Left lobe of liver (tissue), 2 donors: Measurements from ENCODE around the gene KCNIP4. TPM values are rescaled to one million over a fixed set of nuclear protein-coding genes. Genes with fewer than 3 reads are reported as not detected.
A peak's percentile ranks its signal among the peaks of the same experiment; 100 is the strongest.

Source experiments
- ATAC-seq: fragments of 200-7000 bp; cut with Tn5 transposase; one replicate; pipeline ENCODE4 v1.9.1; 2020; ENCODE audit warnings: mild to moderate bottlenecking, moderate library complexity
- DNase-seq: peaks from one replicate; pipeline ENCODE4 v3.0.0-alpha.2; 2020; ENCODE audit warnings: low spot score
- total RNA-seq: library from RNA; stranded (reverse); gene quantifications from one replicate; pipeline ENCODE4 v1.2.1, GENCODE V29; 2021
- donor health status: DM: no; HTN: no; CAD: no; lungs with moderate emphysema.
- donor health status: DM: no; HTN: yes; CAD: no.

KCNIP4 gene
- total RNA-seq, 1 donor from 2014 or later: not detected

DNA sequence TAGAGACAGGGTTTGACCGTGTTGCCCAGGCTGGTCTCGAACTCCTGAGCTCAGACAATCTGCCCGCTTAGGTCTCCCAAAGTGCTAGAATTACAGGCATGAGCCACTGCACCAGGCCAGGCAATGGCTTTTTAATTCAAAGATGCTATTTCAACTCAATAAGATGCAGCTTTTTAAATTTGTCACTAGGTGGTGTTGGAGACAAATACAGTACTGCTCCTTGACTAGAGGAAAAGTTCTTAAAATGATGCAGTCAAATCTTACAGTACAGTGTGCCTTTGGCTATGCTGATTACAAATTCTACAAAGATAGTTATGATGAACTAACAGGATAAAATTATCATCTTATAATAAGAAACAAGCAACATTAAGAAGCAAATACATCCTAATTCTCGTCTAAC lies 441.1 kb downstream of the KCNIP4 start:
- ATAC-seq (no peak), DNase-seq (no peak)

DNA sequence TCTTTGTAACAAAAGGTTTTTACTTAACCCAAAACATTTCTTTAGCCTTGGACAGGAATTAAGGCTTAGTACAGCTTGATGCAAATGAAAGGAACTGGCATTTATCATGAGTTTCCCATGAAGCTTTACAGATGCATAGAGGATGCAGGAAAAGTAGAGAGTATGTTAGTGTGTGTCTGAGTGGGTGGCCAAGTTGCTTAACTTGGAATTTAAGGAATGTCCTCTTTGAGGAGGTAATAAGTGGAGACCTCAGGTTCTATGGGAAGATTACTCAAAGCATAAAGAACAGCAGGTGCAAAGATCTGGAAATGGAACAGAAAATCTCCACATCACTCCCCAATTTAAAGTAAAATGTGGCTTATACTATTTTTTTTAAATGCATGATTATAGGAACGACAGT lies 457.9 kb downstream of the KCNIP4 start:
- DNase-seq (no peak), ATAC-seq (no peak)

DNA sequence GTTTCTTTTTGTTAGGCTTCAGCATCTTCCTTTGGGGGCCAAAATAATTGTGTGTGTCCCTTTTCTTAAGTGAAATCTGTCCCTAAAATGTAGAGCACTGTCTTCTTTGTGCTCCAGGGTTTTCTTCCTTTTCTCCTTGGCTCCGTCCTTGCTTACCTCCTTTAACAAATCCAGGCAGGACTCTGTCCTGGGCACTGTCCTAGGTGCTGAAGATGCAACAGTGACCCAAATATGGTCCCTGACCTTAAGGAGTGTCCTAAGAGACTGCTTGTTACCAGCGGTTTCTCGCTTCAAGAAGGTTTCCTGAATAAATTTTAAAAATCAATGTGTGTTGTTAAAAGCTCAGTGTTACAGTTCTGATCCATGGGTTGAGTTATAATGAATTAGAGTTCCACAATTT lies 471.8 kb downstream of the KCNIP4 start:
- DNase-seq (no peak), ATAC-seq (peak; percentile 46)

DNA sequence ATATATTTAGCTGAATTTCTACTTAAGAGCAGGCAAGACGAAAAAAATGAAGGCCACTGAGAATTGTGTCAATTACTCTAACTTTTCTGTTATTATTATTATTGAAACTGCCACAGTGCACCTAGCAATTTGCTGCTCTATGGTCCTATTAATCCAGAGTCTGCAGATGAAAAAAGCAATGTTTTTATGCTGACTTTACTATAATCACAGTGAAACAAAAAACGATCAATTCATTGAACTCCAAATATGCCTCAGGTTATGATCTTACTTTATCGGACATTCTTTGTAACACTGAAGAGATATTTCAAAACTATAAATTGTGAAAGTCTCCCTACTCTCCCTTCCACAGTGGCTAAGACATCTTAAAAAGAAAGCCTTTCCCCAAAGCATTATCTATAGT lies 474.4 kb downstream of the KCNIP4 start:
- DNase-seq: no peak
- ATAC-seq: no peak

DNA sequence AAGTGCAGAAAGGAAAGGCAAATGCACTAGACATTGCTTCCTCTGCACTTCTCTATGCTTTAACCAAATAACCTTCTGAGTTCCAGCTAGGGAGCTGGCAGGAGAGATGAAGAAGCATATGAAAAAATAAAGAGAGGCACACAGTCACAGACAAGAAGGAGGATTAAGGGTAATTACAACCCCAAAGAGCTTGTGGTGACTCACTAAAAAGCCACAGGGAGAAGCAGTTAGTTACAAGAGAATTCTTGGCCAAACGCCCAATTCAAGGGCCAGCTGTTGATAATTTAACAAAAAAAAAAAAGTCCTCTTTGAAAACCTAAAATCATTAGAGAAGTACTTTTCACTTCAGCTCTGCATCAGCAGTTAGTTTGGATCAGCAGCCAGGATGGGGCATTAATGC lies 478.0 kb downstream of the KCNIP4 start:
- DNase-seq (no peak), ATAC-seq (no peak)

DNA sequence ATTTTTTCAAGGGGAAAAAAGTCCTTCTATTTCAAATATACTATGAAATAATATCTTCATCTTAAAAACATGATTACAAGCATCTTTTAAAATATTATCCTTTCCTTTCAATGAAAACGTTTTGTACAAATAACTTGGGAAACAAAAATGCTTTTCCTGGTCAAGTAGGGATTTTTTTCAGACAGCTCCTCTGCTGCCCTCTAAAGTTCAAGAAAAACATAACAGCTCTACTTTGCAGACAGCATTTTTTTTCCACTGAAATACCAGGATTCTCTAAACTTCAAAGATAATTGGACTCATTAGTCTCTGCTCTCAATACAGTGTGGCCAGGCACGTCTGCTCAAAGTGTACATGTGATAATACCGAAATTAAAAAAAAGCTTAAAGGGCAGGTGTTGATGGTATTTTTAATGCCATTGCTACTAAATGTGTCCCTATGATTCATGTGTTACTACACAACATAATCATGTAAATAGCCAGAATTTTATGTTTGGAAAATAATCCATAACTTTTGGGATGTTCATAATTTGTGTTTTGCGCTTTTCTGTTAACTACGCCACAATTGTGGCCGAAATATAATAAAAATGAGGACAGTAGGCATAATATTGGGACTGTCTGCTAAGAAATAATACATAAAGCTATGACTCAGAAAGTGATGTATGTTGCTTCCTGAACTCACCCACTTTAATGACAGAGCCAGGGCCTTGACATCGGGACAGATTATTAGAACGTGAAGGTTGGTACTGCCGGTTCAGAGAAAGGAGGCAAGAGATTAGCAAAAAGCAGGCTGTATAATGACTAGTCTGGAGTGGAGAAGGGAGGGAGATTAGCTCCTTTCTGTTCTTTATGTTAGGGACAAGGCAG lies 478.9 kb downstream of the KCNIP4 start:
- peak; percentile 52 for ATAC-seq
- no peak for DNase-seq

DNA sequence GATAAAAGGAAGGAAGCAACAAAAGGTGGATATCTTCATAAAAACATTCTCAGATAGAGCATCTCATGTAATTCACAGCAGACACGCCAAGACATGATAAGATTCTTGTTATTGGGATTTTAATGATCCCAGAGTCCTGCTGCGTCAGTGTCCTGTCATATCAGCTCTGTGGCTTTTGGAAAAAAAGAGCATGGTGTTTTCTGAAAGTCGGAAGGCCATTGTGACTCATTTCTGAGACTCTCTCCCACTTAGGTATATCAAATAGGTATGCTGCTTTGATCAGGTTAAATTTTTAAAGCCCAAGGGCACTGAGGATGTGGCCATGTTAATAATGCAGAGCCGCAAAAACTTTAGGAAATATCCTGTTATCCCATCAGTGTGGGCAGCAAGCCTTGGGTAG lies 481.0 kb downstream of the KCNIP4 start:
- no peak for DNase-seq

DNA sequence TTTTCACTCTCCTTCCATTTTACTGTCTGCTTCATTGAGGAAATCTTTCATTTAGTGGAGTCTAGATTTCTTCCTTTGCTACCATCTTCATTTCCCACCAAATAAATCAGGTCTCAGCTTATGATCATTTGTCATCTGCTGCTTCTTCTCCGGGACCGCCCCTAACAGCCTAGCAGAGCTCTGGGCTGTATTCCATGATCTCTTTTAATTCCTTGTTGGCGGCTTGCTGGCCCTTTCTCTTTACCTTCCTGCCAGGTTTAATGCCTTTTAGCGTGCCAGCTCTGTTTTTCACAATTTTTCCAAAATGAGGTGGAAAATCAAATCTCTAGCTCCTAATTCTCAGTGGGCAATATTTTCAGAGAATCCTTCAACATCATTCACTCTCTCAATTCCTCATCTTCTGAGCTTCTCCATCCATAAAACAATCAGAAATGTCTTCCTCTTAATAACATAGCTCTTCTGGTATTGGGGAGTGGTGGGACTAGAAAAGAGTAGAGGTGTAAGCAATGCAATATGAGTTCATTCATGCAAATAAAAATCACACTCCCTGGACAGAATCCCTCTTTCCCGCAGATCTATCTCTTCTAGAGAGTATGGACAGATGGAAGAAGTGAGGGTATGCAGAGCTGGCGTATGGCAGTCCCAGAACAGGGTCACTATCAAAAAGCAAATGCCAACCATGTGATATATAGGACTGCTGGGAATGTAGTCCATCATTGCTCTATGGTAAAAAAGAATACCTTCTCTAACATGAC lies 491.3 kb downstream of the KCNIP4 start:
- no peak for ATAC-seq
- DNase-seq: no peak

More for the DNA sequence above, 481.0 kb downstream of the KCNIP4 start:
- ATAC-seq: no peak

DNA sequence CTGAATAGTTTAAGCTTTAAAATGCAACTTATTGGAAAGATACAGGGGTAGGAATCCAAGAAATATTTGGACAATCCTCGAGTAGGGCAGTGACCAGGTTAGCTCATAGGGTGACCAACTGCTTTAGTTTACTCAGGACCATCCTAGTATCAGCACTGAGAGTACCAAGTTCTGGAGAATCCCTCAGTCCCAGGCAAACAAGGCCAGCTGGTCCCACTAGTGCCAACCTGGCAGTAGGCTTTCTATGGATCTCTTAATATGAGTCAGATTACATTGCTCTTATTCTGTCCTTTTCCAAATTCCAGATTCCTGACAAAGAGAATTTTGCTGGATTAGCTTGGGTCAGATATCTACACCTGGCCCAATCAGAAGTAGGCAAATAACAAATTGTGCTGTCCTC lies 493.7 kb downstream of the KCNIP4 start:
- DNase-seq (no peak), ATAC-seq (no peak)

DNA sequence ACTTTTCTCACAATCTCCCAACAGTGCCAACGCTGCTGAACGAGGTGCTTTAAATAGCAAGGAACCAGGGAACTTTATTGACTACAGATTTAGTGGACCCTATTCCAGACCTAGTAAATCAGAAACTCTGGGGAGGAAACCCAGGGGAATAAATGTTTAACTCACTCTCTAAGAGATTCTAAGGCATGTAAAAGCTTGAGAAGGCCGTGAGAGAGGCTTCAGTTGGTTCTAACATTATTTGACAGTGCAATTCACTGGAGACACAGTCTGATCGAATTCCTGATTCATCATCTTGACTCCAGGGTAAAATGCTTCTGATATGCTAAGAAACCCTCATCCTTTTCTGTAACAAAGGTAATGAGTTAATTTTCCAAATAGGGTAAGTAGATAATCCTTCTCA lies 494.4 kb downstream of the KCNIP4 start:
- no peak for DNase-seq
- no peak for ATAC-seq

DNA sequence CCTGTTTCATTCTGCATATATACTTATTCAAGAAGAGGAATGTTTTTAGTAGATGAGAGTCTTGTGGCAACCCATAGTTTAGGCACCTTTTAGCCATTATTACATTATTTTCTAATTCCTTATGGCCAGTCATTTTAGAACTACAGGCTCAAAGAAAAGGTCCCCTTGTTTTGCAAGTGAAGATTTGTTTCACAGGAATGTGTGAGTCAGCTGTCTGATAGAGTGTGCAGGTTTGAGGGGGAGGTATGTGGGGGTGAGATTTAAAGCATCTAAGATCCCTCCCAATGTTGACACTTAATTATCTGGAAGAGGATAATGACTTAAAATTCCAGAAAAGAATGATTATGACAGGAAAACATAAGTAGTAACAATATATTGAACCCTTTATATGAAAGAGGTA lies 495.6 kb downstream of the KCNIP4 start:
- no peak for ATAC-seq
- no peak for DNase-seq

DNA sequence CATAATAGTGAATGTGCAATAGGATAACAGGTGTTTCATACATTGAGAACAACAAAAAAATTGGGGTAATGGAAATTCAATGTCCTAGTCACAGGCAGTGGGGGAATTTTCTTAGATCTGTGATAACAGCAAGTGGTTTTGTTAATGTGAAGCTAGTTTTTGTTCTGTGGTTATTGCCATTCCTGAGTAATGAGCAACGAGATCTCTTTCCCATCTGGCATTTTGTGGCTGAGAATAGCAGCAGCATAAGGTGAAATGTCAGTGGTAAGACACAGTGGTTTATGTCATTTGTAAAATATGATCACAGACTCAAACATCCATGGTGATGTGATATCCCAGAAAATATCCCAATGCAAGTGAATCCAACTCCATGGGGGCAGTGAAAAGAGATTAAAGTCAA lies 497.5 kb downstream of the KCNIP4 start:
- DNase-seq (no peak), ATAC-seq (no peak)

DNA sequence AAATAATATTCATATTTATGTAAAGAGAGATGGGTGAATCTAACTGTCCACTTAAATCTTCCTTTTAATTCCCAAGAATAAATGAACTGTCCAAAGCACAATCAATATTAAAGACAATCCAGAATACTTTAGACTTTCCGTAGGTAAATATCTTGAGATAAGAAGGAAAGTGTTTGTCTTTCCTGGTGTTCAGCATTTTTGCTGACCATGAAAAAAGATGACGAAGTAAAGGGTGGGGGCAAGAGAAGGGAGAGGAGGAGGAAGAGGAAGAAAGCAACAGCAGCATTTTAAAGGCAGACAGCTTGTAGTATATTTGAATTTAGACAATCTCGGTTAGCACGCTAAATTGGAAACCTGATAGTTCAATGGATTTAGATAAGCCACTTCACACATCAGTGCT lies 498.2 kb downstream of the KCNIP4 start:
- no peak for ATAC-seq
- no peak for DNase-seq

DNA sequence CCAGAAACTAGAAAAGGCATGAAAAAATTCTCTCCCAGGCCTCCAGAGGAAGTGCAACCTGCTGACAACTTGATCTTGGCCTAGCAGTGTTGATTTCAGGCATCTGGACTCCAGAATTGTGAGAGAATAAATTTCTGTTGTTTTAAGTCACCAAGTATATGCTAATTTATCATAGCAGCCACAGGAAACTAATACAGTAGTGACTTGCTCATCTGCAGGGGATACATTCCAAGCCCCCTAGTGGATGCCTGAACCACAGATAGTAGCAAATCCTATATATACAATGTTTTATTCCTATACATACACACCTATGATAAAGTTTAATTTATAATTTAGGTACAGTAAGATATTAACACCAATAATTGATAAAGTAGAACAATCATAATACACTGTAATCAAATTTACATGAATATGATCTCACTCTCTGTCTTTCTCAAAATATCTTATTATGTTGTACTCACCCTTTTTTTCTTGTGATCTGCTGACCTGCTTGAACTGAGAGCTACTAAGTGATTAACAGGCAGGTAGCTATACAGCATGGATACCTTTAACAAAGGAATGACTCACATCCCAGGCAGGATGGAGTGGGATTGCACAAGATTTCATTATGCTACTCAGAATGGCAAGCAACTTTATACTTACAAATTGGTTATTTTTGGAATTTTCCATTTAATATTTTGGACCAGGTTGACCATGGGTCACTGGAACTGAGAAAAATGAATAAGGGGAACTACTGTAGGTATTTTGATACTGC lies 501.1 kb downstream of the KCNIP4 start:
- ATAC-seq (no peak), DNase-seq (no peak)

DNA sequence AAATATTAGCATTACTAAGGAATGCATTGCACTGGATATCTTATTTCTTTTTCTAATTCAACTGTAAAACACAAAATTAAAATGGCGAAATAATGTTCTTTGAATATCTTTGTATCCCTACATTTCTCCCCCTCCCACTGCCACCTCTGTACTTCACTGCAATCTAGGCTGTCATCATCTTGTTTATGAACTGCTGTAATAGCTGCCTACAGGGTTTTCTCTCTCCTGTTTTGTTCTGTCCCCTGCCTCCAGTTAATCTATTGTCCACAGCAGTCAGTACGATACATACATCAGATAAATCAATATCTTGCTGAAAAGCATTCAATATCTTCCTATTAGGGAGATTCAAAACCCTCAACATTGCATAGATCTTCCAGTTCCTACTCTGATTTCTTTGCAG lies 528.4 kb downstream of the KCNIP4 start:
- DNase-seq: no peak

DNA sequence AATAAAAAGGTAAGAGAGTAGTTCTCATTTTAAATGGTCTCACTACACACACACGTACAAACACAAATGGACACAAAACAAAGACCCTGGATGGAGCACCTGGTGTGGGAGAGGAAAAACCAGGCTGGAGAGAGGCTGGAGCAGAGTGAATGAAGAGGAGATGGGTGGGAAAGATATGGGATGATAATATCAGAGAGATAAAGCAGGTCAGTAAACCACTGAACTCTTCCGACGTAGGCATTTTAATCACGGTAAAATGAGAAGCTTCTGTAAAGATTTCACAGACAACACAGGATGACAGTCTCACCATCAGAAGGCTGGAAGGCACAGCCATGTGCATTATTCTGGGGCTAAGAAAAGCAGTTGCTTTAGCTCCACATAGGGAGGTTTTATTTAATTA lies 532.8 kb downstream of the KCNIP4 start:
- DNase-seq: no peak
- ATAC-seq: no peak

More for the DNA sequence above, 528.4 kb downstream of the KCNIP4 start:
- no peak for ATAC-seq

DNA sequence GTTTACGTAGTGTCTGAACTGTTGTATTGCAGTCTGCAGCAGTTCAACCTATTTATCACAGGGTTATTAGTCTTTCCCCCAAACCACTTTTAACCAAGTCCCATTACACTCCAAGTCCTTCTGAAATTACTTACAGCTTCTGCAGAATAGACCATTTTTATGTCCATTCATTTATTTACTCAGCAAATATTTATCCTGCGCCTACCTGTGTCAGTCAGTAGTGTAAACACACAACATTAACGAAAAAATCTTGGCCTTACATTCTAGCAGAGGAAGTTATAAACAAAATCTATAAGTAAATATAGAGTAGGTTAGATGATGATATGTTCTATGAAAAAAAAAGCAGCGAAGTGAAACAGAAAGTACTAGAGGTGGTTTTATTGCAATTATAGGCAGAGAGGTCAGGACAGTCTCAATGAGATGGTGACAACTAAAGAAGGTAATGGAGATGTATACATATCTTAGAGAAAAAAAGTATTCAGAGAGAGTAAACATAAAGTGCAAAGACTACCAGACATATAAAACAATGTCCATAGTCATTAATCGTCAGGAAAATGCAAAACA lies 534.7 kb downstream of the KCNIP4 start:
- ATAC-seq (peak; percentile 52), DNase-seq (no peak)

DNA sequence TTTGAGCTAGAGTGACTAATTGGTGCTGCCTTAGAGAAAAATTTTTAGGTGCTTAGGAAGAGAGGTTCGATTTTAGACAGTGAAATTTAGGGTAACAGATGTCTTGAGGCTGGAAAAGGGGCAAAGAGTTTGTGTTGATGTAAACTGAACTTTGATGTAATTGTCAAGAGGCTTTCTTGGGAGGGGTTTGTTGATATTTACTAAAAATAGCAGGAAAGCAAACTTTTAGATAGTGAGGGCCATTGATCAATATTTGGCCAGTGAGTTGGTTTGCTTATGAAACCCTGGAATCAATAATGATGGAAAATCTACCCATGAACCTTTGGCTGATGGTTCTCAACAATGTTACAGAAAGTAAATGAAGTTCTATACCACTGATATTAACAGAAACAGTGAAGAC lies 537.5 kb downstream of the KCNIP4 start:
- ATAC-seq (peak; percentile 54), DNase-seq (no peak)

DNA sequence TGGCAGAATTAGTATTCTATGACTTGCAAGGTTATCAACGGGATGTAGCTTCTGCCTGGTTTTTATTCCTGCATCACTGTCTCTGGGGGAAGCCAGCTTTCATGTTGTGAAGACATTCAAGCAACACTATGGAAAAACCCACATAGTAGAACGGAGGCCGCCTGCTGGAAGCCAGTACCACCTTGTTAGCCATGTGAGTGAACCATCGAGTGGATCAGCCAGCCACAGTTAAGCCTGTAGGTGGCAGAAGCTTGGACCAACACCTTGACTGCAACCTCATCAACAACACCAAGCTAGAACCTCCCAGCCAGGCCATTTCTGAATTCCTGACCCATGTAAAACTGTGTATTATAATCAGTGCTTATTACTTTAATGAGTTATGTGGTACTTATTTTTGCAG lies 538.2 kb downstream of the KCNIP4 start:
- ATAC-seq: no peak

DNA sequence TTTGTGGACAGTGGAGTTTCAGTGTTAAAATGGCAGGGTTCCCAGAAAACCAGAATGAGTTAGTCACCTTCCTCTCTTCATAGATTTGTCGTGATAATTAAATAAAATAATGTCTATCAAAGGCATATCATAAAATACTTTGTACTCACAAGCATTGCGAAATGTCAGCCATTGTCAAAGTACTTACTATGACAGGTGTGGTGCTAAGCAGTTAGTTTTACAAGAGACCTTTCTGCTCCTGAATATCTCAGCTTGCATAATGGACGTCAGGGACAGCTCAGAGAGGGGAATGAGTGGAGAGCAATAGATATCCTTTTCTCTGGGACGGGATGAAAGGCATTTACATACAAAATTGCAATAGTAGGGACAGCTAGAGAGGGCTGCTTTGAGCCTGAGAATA lies 560.9 kb downstream of the KCNIP4 start:
- ATAC-seq (no peak), DNase-seq (no peak)

More for the DNA sequence above, 538.2 kb downstream of the KCNIP4 start:
- DNase-seq: no peak

DNA sequence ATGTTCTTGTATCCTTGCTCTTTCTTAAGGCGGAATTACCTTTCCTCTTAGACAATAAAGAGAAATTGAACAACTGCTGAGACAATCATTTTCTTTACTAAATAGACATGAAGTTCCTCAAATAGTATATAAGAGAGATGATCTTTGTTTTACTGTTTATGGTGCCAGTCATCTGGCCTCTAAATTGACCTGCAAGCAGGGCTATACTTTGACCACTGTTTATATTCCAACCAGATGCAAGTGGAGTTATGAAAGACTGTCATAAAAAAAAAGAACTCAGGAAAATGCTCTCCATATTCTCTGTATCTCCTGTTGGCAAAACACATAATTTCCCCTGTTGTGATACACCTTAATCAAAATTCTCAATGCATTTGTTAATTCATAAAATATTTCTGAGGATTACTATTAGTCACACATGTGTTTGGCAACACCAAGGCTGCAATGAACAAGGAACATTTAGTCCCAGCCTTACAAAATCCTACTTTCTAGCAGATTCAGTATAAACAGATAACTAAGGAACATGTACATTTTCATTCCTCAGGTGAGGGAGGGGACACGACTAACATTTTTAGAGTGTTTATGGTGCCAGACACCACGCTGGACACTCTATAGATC lies 562.3 kb downstream of the KCNIP4 start:
- DNase-seq: no peak
- no peak for ATAC-seq
